Cardiac muscle cell (in vitro differentiated cells and primary cell): ENCODE results near the gene ABAT. TPM values are rescaled to one million over a fixed set of nuclear protein-coding genes. Genes with fewer than 3 reads are reported as not detected.

Experiments used
- DNase-seq, 2 donors: peaks; one replicate each; pipeline versions ENCODE4 v3.0.0 to v3.0.0-alpha.2; 2010 to 2017; ENCODE audit warnings: low read depth in 1 of 2, low spot score in 1 of 2
- H3K27ac ChIP-seq: fragments of 200-600 bp; sonication (generic); 2 replicates; pipeline ENCODE4 v1.5.1; 2016
- H3K27me3 ChIP-seq: fragments of 200-600 bp; sonication (generic); 2 replicates; pipeline ENCODE4 v1.6.0; 2016; ENCODE audit warnings: control low read depth
- H3K36me3 ChIP-seq: fragments of 200-600 bp; sonication (generic); 2 replicates; pipeline ENCODE4 v1.5.1; 2016; ENCODE audit warnings: control low read depth
- H3K4me1 ChIP-seq: fragments of 200-600 bp; sonication (generic); 2 replicates; pipeline ENCODE4 v1.8.1; 2017; ENCODE audit warnings: low read depth, mild to moderate bottlenecking, mixed run types
- H3K4me3 ChIP-seq: fragments of 200-600 bp; sonication (generic); 2 replicates; pipeline ENCODE4 v1.5.1; 2016; ENCODE audit warnings: mild to moderate bottlenecking
- H3K9me3 ChIP-seq: fragments of 200-600 bp; sonication (generic); 2 replicates; pipeline ENCODE4 v1.5.1; 2017; ENCODE audit warnings: low read depth, mild to moderate bottlenecking, control low read depth
- CTCF ChIP-seq: IDR thresholded peaks from 2 replicates; pipeline ENCODE4 v1.5.1; 2012; ENCODE audit warnings: low read depth, mild to moderate bottlenecking, low read length
- polyA plus RNA-seq: library from polyadenylated mRNA; unstranded; fragments of >200 nt; fragmentation: Nextera tagmentation; extraction: Ambion mirVana; gene quantifications from 2 replicates; pipeline ENCODE4 v1.2.1, GENCODE V29; 2016
- total RNA-seq: library from RNA; depleted of rRNA; stranded (reverse); fragments of >200 nt; gene quantifications from 2 replicates; pipeline ENCODE4 v1.2.3, GENCODE V29; 2016

Gene ABAT
- total and polyA plus RNA-seq, 2 experiments from 2014 or later, result 54.4 to 71.4 TPM

- Histone ChIP-seq H3K27me3 (no peaks in the 10 kb centered on the region), H3K4me1 (no peaks in the 10 kb centered on the region), H3K36me3 (peaks cover 6% of the 10 kb centered on the region), H3K27ac (no peak overlapping the region), H3K4me3 (no peak overlapping the region), H3K9me3 (no peaks in the 10 kb centered on the region)
- TF ChIP-seq CTCF, result no peak
- no peak for DNase-seq
Observed at GRCh38 chr16:8832717-8833105, 158.3 kb downstream of the ABAT start.

Other genes starting within 250 kb of the ABAT start
- gene TMEM114, start 84.1 kb upstream of the ABAT start, total RNA-seq, result not detected in 2 replicates
- gene TMEM114, start 84.1 kb upstream of the ABAT start, polyA plus RNA-seq, result not detected in 2 replicates
- 28.4 and 63.5 TPM in 2 replicates for gene METTL22, start 52.9 kb upstream of the ABAT start, total RNA-seq
- 46.0 and 102 TPM in 2 replicates for gene METTL22, start 52.9 kb upstream of the ABAT start, polyA plus RNA-seq
- gene TMEM186, start 123.0 kb downstream of the ABAT start, total RNA-seq, result 8.1 TPM in 2 replicates
- gene TMEM186, start 123.0 kb downstream of the ABAT start, polyA plus RNA-seq, result 23.9 and 38.3 TPM in 2 replicates
- gene PMM2, start 123.2 kb downstream of the ABAT start, total RNA-seq, result 12.2 and 14.2 TPM in 2 replicates
- 11.7 and 12.9 TPM in 2 replicates for gene PMM2, start 123.2 kb downstream of the ABAT start, polyA plus RNA-seq
- gene CARHSP1, start 194.4 kb downstream of the ABAT start, total RNA-seq, result 158 and 165 TPM in 2 replicates
- gene CARHSP1, start 194.4 kb downstream of the ABAT start, polyA plus RNA-seq, result 125 and 174 TPM in 2 replicates
- gene LITAFD, start 207.7 kb downstream of the ABAT start, total RNA-seq, result not detected in 2 replicates
- gene LITAFD, start 207.7 kb downstream of the ABAT start, polyA plus RNA-seq, result 0.43 TPM in 1 of 2 replicates, not detected in the other